ENCODE data around the gene MYBBP1A.

DNA sequence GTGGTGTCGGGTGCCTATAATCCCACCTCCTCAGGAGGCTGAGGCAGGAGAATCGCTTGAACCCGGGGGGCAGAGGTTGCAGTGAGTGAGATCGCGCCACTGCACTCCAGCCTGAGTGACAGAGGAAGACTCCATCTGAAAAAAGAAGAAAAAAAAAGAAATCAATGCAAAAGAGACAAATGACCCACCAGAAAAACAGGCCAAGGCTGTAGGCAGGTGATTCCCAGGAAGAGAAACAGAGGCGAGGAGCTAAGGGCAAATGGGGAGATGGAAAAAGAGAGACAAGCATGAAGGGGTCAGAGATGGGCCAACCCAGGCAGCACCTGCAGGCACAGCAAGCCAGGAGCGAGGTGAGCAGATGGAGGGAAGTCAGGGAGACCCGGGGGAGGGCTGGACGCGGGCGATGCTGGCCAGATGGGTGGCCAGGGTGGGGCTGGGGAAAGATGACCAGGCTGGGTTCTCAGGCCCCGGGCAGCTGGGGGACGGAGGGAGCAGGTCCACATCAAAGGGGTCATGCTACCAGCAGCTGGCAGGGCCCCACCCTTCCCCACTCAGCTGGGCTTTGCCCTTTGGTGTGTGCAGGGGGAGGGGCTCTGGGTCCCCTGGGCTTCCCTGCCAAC is 25.5 kb downstream of the MYBBP1A start:
- TF ChIP-seq, protein P1, sequence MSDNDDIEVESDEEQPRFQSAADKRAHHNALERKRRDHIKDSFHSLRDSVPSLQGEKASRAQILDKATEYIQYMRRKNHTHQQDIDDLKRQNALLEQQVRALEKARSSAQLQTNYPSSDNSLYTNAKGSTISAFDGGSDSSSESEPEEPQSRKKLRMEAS (IDR thresholded peaks at IDR 0.05), result no peak
- no peak for TF ChIP-seq TAF1 (IDR thresholded peaks at IDR 0.05; ENCODE audit: low read depth)

Measured in Ishikawa (cell line).